Calu3 (cell line): ENCODE results near the gene AMBRA1. TPM values are rescaled to one million over a fixed set of nuclear protein-coding genes. Genes with fewer than 3 reads are reported as not detected.

Experiments
- BruUV-seq: library from RNA; stranded (reverse); fragments of 400-500 nt; replicated peaks from 2 replicates; lab custom pipeline; 2021; lab: Mats Ljungman, UMichigan
- CTCF ChIA-PET: fragments of 300-600 bp; sonication (Branson Sonifier 250); formaldehyde crosslinking; loops from one replicate; lab custom pipeline; 2022; ENCODE audit warnings: antibody characterized with exemption; lab: Charles Lee
- DNase-seq: peaks from one replicate; pipeline ENCODE4 v3.0.0; 2022
- H3K27ac Mint-ChIP-seq: one replicate; pipeline ENCODE4 v1.8.0; 2022; ENCODE audit warnings: mixed read lengths; ENCODE audit not compliant: unreplicated experiment
- H3K27me3 Mint-ChIP-seq: one replicate; pipeline ENCODE4 v1.8.0; 2022; ENCODE audit warnings: mixed read lengths; ENCODE audit not compliant: unreplicated experiment
- H3K36me3 Mint-ChIP-seq: one replicate; pipeline ENCODE4 v1.8.0; 2022; ENCODE audit warnings: mild to moderate bottlenecking, moderate library complexity, mixed read lengths; ENCODE audit not compliant: insufficient read depth, unreplicated experiment
- H3K4me1 Mint-ChIP-seq: one replicate; pipeline ENCODE4 v1.8.0; 2022; ENCODE audit warnings: mild to moderate bottlenecking, low read depth, mixed read lengths; ENCODE audit not compliant: unreplicated experiment
- H3K4me3 Mint-ChIP-seq: one replicate; pipeline ENCODE4 v1.8.0; 2022; ENCODE audit warnings: mild to moderate bottlenecking, low read depth, moderate library complexity, mixed read lengths; ENCODE audit not compliant: unreplicated experiment
- H3K9me3 Mint-ChIP-seq: one replicate; pipeline ENCODE4 v1.8.0; 2022; ENCODE audit warnings: low read depth, mixed read lengths; ENCODE audit not compliant: unreplicated experiment
- CTCF ChIP-seq: fragments of 200-600 bp; IDR thresholded peaks from one replicate; pipeline ENCODE4 v1.8.0; 2022; ENCODE audit warnings: antibody characterized with exemption; ENCODE audit not compliant: unreplicated experiment
- intact Hi-C: fragments of 100-400 bp; cut with micrococcal nuclease; formaldehyde crosslinking; loops from one replicate; pipeline ENCODE4 v1.10.0; 2022; ENCODE audit not compliant: unreplicated experiment
- total RNA-seq: library from RNA; stranded (reverse); gene quantifications from 2 replicates; pipeline ENCODE4 v1.2.3, GENCODE V29; 2022

The AMBRA1 gene
- total RNA-seq, 1 experiment from 2014 or later = 35.0 TPM

- H3K27me3 Mint-ChIP-seq = peaks cover 54% of the 10 kb centered on the region
- intact Hi-C loops = loop anchor here (5.0 kb wide), 1 partner anchor 151 kb away; no protein-coding TSS in a partner anchor
These were observed 207.7 kb downstream of the AMBRA1 start for GRCh38 chr11:46386005-46386578.

GRCh38 chr11:46385169-46386004, 208.4 kb downstream of the AMBRA1 start:
- no peak for TF ChIP-seq CTCF
- peaks cover 47% of the 10 kb centered on the region for H3K27me3 Mint-ChIP-seq
- no peak for DNase-seq

More at GRCh38 chr11:46386005-46386578, 207.7 kb downstream of the AMBRA1 start:
- TF ChIP-seq CTCF = no peak
- no peak for DNase-seq
- H3K4me3 Mint-ChIP-seq = no peak overlapping the region
- no peaks in the 10 kb centered on the region for H3K9me3 Mint-ChIP-seq
- no TSS peak for BruUV-seq
- H3K4me1 Mint-ChIP-seq = peaks cover 28% of the 10 kb centered on the region
- H3K36me3 Mint-ChIP-seq = peaks cover 31% of the 10 kb centered on the region
- no peak overlapping the region for H3K27ac Mint-ChIP-seq
- CTCF ChIA-PET = no interaction called here

GRCh38 chr11:46383974-46384701, 209.7 kb downstream of the AMBRA1 start:
- peaks cover 34% of the 10 kb centered on the region for H3K27me3 Mint-ChIP-seq
- H3K4me3 Mint-ChIP-seq = no peak overlapping the region
- CTCF ChIA-PET = no interaction called here
- intact Hi-C loops = no loop called here
- H3K27ac Mint-ChIP-seq = no peak overlapping the region
- peaks cover 24% of the 10 kb centered on the region for H3K4me1 Mint-ChIP-seq
- no TSS peak for BruUV-seq
- no peak for TF ChIP-seq CTCF
- no peaks in the 10 kb centered on the region for H3K9me3 Mint-ChIP-seq
- DNase-seq = no peak
- peaks cover 24% of the 10 kb centered on the region for H3K36me3 Mint-ChIP-seq

More at GRCh38 chr11:46385169-46386004, 208.4 kb downstream of the AMBRA1 start:
- Mint-ChIP-seq H3K27ac (no peak overlapping the region), H3K4me3 (no peak overlapping the region), H3K9me3 (no peaks in the 10 kb centered on the region), H3K36me3 (peaks cover 30% of the 10 kb centered on the region), H3K4me1 (peaks cover 28% of the 10 kb centered on the region)
- no TSS peak for BruUV-seq
- intact Hi-C loops = loop anchor here (5.0 kb wide), 1 partner anchor 152 kb away; no protein-coding TSS in a partner anchor
- CTCF ChIA-PET = no interaction called here

- Mint-ChIP-seq H3K4me1 (peaks cover 16% of the 10 kb centered on the region), H3K27ac (no peak overlapping the region), H3K27me3 (peaks cover 27% of the 10 kb centered on the region), H3K36me3 (peaks cover 27% of the 10 kb centered on the region), H3K9me3 (no peaks in the 10 kb centered on the region), H3K4me3 (no peak overlapping the region)
- CTCF ChIA-PET = interaction anchor here (0.6 kb wide), 1 partner anchor 262 kb away, joined by 4 read pairs; no protein-coding TSS in a partner anchor
- no peak for DNase-seq
- no peak for TF ChIP-seq CTCF
- intact Hi-C loops = no loop called here
- no TSS peak for BruUV-seq
These were observed 210.4 kb downstream of the AMBRA1 start for GRCh38 chr11:46383404-46383758.
